Nephron (organoid): Measurements from ENCODE around the gene RGS14.

Source experiments
- H3K27ac Mint-ChIP-seq, 3 experiments: 2 replicates each; pipeline ENCODE4 v1.8.0; 2020; ENCODE audit warnings: mixed read lengths in 3 of 3, mild to moderate bottlenecking in 2 of 3, moderate library complexity in 1 of 3
- H3K27me3 Mint-ChIP-seq: 2 replicates; pipeline ENCODE4 v1.8.0; 2021; ENCODE audit warnings: low read depth, mild to moderate bottlenecking, moderate library complexity, mixed read lengths
- H3K36me3 Mint-ChIP-seq: 2 replicates; pipeline ENCODE4 v1.8.0; 2020; ENCODE audit warnings: low read depth, mixed read lengths
- H3K4me1 Mint-ChIP-seq: 2 replicates; pipeline ENCODE4 v1.8.0; 2020; ENCODE audit warnings: mixed read lengths
- H3K4me3 Mint-ChIP-seq, 3 experiments: 2 replicates each; pipeline ENCODE4 v1.8.0; 2020; ENCODE audit warnings: mild to moderate bottlenecking in 3 of 3, mixed read lengths in 3 of 3, moderate library complexity in 2 of 3
- H3K9me3 Mint-ChIP-seq: 2 replicates; pipeline ENCODE4 v1.8.0; 2020; ENCODE audit warnings: mixed read lengths
- TF ChIP-seq, protein P1 (sequence below), 3 experiments: fragments of 200-600 bp; sonication (generic); IDR thresholded peaks; one replicate each; pipeline ENCODE4 v1.5.0; 2021; ENCODE audit warnings: antibody characterized with exemption in 3 of 3; ENCODE audit not compliant: unreplicated experiment in 3 of 3

RGS14 gene

GRCh38 chr5:177368869-177369644, 11.3 kb downstream of the RGS14 start:
- TF ChIP-seq, protein P1, sequence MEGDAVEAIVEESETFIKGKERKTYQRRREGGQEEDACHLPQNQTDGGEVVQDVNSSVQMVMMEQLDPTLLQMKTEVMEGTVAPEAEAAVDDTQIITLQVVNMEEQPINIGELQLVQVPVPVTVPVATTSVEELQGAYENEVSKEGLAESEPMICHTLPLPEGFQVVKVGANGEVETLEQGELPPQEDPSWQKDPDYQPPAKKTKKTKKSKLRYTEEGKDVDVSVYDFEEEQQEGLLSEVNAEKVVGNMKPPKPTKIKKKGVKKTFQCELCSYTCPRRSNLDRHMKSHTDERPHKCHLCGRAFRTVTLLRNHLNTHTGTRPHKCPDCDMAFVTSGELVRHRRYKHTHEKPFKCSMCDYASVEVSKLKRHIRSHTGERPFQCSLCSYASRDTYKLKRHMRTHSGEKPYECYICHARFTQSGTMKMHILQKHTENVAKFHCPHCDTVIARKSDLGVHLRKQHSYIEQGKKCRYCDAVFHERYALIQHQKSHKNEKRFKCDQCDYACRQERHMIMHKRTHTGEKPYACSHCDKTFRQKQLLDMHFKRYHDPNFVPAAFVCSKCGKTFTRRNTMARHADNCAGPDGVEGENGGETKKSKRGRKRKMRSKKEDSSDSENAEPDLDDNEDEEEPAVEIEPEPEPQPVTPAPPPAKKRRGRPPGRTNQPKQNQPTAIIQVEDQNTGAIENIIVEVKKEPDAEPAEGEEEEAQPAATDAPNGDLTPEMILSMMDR (IDR thresholded peaks at IDR 0.05; ENCODE audit: unreplicated experiment in 3 of 3), result peak; percentile 40 to 49 (median 45)
- no peaks in the 10 kb centered on the region for H3K9me3 Mint-ChIP-seq
- peaks cover 37% of the 10 kb centered on the region for H3K4me1 Mint-ChIP-seq
- peaks cover 3% of the 10 kb centered on the region for H3K36me3 Mint-ChIP-seq
- H3K27me3 Mint-ChIP-seq, result no peaks in the 10 kb centered on the region
- peak overlapping the region; percentile 70 to 78 (median 77) for H3K4me3 Mint-ChIP-seq
- H3K27ac Mint-ChIP-seq, result peak overlapping the region; percentile 49 to 93 (median 67)

DNA sequence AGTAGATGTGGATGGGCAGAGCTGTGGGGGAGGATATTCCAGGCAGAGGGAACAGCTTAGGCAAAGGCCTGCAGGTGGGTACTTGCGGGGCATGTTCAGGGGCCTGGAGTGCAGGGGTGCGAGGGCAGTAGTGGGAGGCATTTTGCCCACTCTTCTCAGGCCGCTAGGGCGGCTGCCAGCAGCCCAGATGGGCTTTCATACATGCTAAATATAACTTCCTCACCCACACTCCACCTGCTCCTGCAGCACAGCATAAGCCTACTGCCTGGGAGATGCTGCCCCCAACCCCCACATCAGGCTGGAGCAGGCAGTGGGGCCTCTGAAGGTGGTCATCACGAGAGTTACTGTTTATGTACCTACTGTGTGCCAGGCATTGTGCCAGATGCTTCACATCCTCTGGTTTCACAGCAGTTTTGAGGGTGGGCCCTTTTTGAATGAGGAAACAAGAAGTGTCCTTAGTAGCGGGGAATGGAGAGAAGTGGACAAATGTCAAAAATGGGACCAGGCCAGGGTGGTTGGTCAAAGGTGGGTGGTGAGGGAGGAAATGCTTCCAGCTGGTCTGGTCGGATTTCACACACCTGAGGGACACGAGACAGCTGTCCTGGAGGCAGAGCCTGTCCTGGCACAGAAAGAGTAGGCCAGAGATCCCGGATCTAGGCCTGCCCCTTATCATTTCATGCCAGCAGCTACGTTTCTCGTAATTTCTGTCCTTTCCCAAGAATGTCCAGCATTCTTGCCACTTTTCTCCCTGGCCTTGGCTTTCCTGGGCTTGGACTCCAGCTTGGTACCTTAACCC, 12.1 kb downstream of the RGS14 start:
- TF ChIP-seq, protein P1 (IDR thresholded peaks at IDR 0.05; ENCODE audit: unreplicated experiment in 3 of 3), result no peak
- H3K27ac Mint-ChIP-seq, result peak overlapping the region; percentile 49 to 93 (median 67)
- H3K36me3 Mint-ChIP-seq, result peaks cover 3% of the 10 kb centered on the region
- H3K4me3 Mint-ChIP-seq, result peak overlapping the region; percentile 70 to 78 (median 77)
- H3K27me3 Mint-ChIP-seq, result no peaks in the 10 kb centered on the region
- H3K9me3 Mint-ChIP-seq, result no peaks in the 10 kb centered on the region
- H3K4me1 Mint-ChIP-seq, result peaks cover 37% of the 10 kb centered on the region

- Mint-ChIP-seq H3K27me3 (no peaks in the 10 kb centered on the region), H3K27ac (no peak overlapping the region), H3K9me3 (no peaks in the 10 kb centered on the region), H3K4me3 (peak overlapping the region; percentile 48 to 75 (median 68)), H3K4me1 (peaks cover 36% of the 10 kb centered on the region), H3K36me3 (peaks cover 3% of the 10 kb centered on the region)
- TF ChIP-seq, protein P1 (IDR thresholded peaks at IDR 0.05; ENCODE audit: unreplicated experiment in 3 of 3), result peak; percentile 36 to 58 (median 45)
Observed at GRCh38 chr5:177370488-177371119, 12.9 kb downstream of the RGS14 start.

GRCh38 chr5:177371120-177372033, 13.7 kb downstream of the RGS14 start:
- H3K27ac Mint-ChIP-seq, result peak overlapping the region in 1 of 3 experiments; percentile 69
- H3K4me3 Mint-ChIP-seq, result peak overlapping the region; percentile 71 to 78 (median 77)
- H3K27me3 Mint-ChIP-seq, result no peaks in the 10 kb centered on the region
- no peaks in the 10 kb centered on the region for H3K9me3 Mint-ChIP-seq
- peaks cover 30% of the 10 kb centered on the region for H3K4me1 Mint-ChIP-seq
- peaks cover 3% of the 10 kb centered on the region for H3K36me3 Mint-ChIP-seq
- TF ChIP-seq, protein P1 (IDR thresholded peaks at IDR 0.05; ENCODE audit: unreplicated experiment in 3 of 3), result no peak
